Measurements from ENCODE around the gene PATJ.
"Not testable (repeated sequence)": the region's sequence is repeated elsewhere in the genome, so short reads cannot be mapped to it uniquely, and the experiment has no call there.

The PATJ gene

GRCh38 chr1:61887931-61888564 lies 145.8 kb downstream of the PATJ start:
- DNase-seq, result no peak

DNA sequence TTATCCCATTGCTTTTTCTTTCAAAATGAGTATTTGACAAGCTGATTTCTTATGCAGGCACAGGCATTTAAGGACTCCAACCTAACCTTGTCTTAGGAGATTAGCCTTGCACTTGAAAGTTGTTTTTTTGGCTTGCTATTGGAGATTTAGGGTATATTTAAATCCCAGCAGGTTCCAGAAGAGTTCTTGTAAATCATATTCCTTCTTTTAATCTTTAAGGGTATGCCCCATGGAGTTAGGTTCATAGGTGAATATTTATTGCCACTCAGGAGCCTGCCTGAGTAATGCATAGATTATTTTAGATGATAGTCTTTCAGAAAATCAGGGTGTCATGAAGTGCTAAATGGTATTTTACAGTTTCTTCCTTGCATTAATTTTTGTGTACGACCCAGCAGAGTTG lies 146.5 kb downstream of the PATJ start:
- DNase-seq, result no peak

GRCh38 chr1:61890435-61890834 lies 148.2 kb downstream of the PATJ start:
- DNase-seq, result not testable (repeated sequence)

DNA sequence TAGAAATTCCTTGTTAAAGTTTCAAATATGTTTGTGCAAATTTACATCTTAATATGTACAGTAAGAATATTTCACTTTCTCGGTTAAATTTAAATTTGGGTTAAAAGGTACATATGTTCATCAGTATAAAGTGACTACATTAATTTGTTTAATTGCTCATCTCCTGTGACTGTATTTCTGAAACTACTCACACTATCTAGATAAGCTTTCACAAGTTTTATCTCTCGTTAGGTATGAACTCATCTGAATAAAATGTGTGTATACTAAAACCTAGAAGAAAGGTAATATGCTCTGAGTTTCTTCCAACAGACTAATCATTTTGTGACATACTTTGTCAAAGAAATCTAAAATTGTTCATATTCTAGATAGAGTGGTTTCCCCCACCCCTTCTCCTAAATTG lies 150.7 kb downstream of the PATJ start:
- no peak for DNase-seq

DNA sequence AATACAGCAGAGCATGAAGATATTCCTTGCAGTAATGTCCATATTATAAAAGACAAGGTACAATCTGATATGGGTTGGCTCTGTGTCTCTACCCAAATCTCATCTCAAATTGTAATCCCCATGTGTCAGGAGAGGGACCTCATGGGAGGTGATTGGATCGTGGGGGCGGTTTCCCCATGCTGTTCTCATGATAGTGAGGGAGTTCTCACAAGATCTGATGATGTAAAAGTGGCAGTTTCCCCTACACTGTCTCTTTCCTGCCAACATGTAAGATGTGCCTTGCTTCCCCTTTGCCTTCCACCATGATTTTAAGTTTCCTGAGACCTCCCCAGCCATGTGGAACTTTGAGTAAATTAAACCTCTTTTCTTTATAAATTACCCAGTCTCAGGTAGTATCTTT lies 152.0 kb downstream of the PATJ start:
- not testable (repeated sequence) for DNase-seq

DNA sequence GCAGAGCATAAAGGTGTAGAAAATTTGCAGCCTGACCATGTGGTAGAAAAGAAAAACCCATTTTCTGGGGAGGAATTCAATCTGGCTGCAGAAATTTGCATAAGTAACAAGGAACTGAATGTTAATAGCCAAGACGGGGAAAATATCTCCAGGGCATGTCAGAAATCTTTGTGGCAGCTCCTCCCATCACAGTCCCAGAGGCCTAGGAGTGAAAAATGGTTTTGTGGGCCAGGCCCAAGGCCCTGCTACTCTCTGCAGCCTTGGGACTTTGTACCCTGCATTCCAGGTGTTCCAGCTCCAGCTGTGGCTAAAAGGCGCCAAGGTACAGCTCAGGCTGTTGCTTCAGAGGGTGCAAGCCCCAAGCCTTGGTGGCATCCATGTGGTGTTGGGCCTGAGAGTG lies 152.9 kb downstream of the PATJ start:
- no peak for DNase-seq

DNA sequence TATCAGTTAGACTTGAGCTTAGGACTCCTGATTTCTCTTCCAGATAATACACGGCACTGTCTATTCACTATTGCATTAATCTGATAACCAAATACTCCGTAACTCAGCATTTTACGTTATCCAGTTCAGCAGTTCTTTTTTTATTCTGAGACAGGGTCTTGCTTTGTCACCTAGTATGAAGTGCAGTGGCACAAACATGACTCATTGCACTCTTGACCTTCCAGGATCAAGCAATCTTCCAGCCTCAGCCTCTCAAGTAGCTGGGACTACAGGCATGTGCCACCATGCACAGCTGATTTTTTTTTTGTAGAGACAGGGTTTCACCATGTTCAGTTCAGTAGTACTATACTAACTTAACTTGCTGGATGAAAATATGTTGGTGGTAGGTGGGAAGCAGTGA lies 156.4 kb downstream of the PATJ start:
- DNase-seq, result no peak

DNA sequence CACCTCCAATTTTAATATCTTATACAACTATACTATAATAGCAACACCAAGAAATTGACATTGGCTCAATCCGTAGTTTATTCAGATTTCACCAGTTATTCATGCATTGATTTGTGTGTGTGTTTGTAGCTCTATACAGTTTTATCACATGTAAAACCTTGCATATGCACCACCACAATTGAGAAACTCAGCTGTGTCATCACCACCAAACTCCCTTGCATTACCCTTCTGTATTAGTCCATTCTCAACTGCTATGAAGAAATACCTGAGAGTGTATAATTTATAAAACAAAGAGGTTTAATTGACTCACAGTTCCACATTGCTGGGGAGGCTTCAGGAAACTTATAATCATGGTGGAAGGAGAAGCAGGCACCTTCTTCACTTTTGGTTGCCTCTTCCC lies 162.1 kb downstream of the PATJ start:
- DNase-seq, result no peak

- DNase-seq, result no peak
Measured at GRCh38 chr1:61907102-61907501, 164.8 kb downstream of the PATJ start.

- no peak for DNase-seq
Measured at GRCh38 chr1:61910035-61910434, 167.8 kb downstream of the PATJ start.

GRCh38 chr1:61914823-61915482 lies 172.7 kb downstream of the PATJ start:
- DNase-seq, result no peak

DNA sequence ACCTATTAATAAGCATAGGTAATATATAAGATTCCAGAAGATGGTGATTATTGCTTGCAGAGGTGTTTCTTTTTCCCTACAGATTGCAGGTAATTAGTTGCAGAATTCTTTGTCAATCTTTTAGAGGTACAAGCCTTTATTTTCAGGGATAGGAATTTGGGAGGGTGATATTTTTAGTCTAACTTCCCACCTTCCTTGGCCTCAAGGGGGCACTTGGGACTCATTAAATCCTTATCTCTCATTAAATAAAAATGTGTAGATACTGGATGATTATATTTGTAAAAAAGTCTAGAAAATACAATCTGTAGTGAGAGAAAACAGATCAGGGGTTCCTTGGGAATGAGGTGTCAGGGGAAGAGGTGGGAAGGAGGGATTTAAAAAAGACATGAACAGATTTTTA lies 179.2 kb downstream of the PATJ start:
- DNase-seq, result no peak

DNA sequence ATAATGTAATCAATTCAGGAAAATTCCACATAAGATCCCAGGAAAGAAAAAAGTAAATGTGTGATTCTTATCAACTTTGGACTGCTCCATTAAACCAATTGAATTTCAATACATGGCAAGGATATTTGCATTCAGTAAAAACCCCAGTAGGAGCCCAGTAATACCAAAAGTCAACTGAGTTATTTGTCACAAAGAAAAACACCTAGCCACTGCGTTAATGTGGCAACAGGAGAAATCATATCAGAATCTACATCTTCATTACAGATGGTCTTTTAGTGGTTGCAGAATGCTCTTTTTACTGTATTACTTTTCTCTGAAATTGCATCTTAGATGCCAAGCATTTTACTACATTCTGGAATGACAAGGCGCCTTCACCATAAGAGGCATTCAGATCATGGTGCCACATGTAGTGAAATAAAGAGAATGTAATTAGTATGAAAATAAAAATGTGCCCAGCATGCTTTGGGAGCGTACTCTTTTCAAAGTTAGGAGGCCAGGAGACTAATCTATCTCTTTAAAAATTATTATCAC lies 180.7 kb downstream of the PATJ start:
- DNase-seq, result no peak

DNA sequence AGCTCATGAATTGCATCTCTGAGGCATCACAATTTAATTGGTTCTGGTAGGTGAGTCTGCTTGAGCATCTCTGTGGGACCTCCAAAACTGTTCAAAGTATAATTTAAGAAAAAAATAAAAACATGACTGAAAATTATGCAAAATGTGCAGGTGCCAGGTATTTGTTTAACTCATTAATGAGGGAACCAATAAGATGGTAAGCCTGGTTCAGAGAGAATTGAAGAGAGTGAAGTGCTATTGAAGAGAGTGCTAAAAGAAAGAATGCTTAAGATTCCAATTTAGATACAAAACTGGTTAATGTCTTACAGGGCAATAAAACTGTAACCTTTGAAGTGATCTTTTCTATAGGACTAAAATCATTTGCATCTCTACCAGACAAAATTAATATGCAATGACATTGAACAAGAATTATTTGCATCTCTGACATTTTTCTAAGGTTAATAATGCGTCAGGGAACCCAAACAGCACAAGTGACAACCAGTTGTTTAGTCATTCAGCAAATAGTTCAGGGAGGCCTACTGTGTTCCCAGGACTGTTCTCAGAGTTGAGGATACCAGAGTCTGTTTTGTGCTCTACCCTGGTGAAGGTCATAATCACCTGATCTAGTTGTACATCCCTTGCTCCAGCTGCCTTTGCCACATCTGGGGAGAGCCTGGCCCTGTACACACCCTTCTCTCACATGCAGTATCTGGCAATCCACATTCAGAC lies 183.5 kb downstream of the PATJ start:
- DNase-seq, result no peak

DNA sequence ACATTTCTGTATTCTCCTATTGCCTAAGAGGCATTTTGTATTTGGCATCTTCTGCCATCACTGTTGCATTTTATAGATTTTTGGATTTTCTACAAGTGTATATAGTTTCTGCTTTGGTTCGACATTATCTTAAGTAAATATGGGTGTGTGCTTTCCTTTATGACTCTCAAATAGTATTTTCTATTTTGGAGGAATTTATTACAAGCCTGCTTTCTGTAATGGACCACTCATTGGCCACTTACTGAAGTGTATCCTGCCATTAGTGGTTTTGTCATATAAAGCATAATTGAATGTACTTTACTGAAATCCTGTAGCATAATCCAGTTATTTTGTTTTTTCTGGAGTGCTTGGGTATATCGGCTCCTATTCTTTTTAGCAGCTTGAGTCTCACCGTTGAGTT lies 184.3 kb downstream of the PATJ start:
- no peak for DNase-seq

DNA sequence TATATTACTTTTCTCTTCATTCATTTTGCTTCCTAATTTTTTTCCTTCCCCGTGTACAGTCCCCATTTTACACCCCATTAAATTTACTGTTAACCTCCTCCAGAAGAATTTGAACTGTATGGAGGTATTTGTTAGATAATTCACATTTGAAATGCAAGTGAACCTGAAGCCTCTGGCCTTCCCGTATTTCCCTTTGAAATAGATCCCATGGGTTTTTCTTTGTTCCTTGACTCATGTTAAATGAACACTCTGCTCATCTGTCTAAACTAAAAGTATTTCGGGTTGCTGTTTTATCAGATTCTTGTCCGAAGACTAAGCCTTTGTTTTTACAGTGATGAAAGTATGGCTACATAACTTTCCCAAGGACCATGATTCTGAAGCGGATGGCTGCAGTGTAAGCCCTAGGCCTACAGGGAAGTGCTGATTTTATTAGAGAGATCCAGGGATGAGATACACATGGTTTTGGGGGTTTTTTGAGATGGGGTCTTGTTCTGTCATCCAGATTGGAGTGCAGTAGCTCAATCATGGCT lies 187.9 kb downstream of the PATJ start:
- no peak for DNase-seq

- DNase-seq, result no peak
Measured at GRCh38 chr1:61931587-61932279, 189.5 kb downstream of the PATJ start.

GRCh38 chr1:61935516-61935915 lies 193.2 kb downstream of the PATJ start:
- no peak for DNase-seq

DNA sequence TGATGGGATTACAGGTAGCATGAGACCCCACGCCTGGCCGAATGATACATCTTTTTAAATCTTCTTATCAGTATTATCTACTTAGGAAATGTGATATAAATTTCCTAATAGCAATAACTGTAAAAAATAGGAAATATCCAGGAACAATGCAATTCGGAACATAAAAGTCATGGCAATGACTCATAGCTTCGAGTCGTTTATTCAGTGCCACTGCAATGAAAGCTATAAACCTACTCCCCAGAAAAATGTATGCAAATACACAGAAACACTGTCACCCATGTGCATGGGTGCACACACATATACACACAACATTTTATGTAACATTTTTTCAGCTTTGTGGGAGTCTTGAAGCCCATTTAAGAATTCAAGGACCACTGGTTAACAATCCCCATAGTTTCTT lies 194.6 kb downstream of the PATJ start:
- no peak for DNase-seq

DNA sequence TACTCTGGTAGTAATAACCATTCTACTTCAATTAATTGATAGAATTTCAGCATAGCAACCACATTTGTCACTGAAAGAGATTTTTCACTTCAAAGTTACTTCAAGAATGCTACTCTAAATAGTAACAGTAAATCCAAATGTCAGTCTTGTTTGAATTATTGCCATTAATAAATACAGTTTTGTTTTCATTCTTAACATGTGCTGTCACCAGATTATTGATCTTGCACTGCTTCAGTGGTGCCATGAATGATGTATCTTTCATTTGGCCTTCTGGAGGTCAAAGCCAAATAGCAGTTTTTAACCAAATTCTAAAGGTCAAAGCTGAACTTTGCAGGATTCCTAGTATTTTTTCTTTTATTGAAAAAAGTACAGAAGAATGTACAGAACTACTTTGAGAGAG lies 199.5 kb downstream of the PATJ start:
- no peak for DNase-seq

DNA sequence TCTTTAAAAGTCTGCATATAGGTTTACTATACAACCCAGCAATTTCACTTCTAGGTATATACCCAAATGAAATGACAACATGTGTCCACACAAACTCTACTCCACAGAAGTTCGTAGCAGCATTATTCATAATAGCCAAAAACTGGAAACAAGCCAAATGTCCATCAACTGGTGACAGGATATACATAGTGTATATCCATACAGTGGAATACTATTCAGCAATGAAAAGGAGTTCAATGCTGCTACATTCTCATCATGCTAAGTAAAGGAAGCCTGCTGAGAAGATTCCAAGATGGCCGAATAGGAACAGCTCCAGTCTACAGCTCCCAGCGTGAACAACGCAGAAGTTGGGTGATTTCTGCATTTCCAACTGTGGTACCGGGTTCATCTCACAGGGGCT lies 200.6 kb downstream of the PATJ start:
- DNase-seq, result no peak

DNA sequence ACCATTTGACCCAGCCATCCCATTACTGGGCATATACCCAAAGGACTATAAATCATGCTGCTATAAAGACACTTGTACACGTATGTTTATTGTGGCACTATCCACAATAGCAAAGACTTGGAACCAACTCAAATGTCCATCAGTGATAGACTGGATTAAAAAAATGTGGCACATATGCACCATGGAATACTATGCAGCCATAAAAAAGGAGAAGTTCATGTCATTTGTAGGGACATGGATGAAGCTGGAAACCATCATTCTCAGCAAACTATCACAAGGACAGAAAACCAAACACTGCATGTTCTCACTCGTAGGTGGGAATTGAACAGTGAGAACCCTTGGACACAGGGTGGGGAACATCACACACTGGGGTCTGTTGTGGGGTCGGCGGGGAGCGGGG lies 206.4 kb downstream of the PATJ start:
- DNase-seq, result not testable (repeated sequence)

GRCh38 chr1:61950418-61950817 lies 208.1 kb downstream of the PATJ start:
- DNase-seq, result no peak
